ENCODE data around the gene HTR6. TPM values are rescaled to one million over a fixed set of nuclear protein-coding genes. Genes with fewer than 3 reads are reported as not detected.

HTR6 gene
- total RNA-seq, 1 donor from 2014 or later: 0.11 TPM

GRCh38 chr1:19647643-19648042 lies 17.0 kb upstream of the HTR6 start:
- no peak for TF ChIP-seq EZH2 (IDR thresholded peaks at IDR 0.05; ENCODE audit: insufficient read depth, low read length)
- TF ChIP-seq CTCF (IDR thresholded peaks at IDR 0.05; ENCODE audit: insufficient read depth, low read depth, low read length): no peak
- H3K27ac Mint-ChIP-seq (ENCODE audit: unreplicated experiment): no peak overlapping the region
- Histone ChIP-seq H4K20me1 (ENCODE audit: insufficient read depth, low read length) (peaks cover 66% of the 10 kb centered on the region), H2AFZ (ENCODE audit: low read depth, low read length) (no peak overlapping the region), H3K36me3 (ENCODE audit: insufficient read depth, low read length) (no peaks in the 10 kb centered on the region), H3K4me1 (ENCODE audit: insufficient read depth, low read length) (peaks cover 38% of the 10 kb centered on the region), H3K27ac (ENCODE audit: low read depth, low read length) (no peak overlapping the region), H3K9me3 (ENCODE audit: insufficient read depth, low read depth, low read length) (no peaks in the 10 kb centered on the region), H3K4me2 (ENCODE audit: low read length) (no peak overlapping the region), H3K4me3 (ENCODE audit: insufficient read depth, low read depth, low read length) (no peak overlapping the region), H3K79me2 (ENCODE audit: insufficient read depth, low read length) (peaks cover 65% of the 10 kb centered on the region), H3K9ac (ENCODE audit: low read length) (no peak overlapping the region), H3K27me3 (ENCODE audit: insufficient read depth, low read length) (no peaks in the 10 kb centered on the region)
- peaks cover 2% of the 10 kb centered on the region for H3K36me3 Mint-ChIP-seq (ENCODE audit: low read depth, unreplicated experiment)
- no peak overlapping the region for H3K4me3 Mint-ChIP-seq (ENCODE audit: unreplicated experiment)
- no peaks in the 10 kb centered on the region for H3K9me3 Mint-ChIP-seq (ENCODE audit: unreplicated experiment)
- FAIRE-seq (no peak), DNase-seq (ENCODE audit: low read depth) (no peak)
- H3K27me3 Mint-ChIP-seq (ENCODE audit: low read depth, unreplicated experiment): peaks cover 3% of the 10 kb centered on the region
- H3K4me1 Mint-ChIP-seq (ENCODE audit: low read depth, unreplicated experiment): peaks cover 5% of the 10 kb centered on the region

GRCh38 chr1:19648239-19648638 lies 16.4 kb upstream of the HTR6 start:
- peaks cover 35% of the 10 kb centered on the region for H3K4me1 ChIP-seq (ENCODE audit: insufficient read depth, low read length)
- no peak overlapping the region for H3K27ac ChIP-seq (ENCODE audit: low read depth, low read length)
- Mint-ChIP-seq H3K4me1 (ENCODE audit: low read depth, unreplicated experiment) (peaks cover 5% of the 10 kb centered on the region), H3K9me3 (ENCODE audit: unreplicated experiment) (no peaks in the 10 kb centered on the region), H3K4me3 (ENCODE audit: unreplicated experiment) (no peak overlapping the region), H3K36me3 (ENCODE audit: low read depth, unreplicated experiment) (peaks cover 2% of the 10 kb centered on the region), H3K27me3 (ENCODE audit: low read depth, unreplicated experiment) (no peaks in the 10 kb centered on the region), H3K27ac (ENCODE audit: unreplicated experiment) (no peak overlapping the region)
- TF ChIP-seq CTCF (IDR thresholded peaks at IDR 0.05; ENCODE audit: insufficient read depth, low read depth, low read length): no peak
- no peak for TF ChIP-seq EZH2 (IDR thresholded peaks at IDR 0.05; ENCODE audit: insufficient read depth, low read length)
- H3K79me2 ChIP-seq (ENCODE audit: insufficient read depth, low read length): peaks cover 66% of the 10 kb centered on the region
- FAIRE-seq: no peak
- DNase-seq (ENCODE audit: low read depth): no peak
- no peak overlapping the region for H3K4me2 ChIP-seq (ENCODE audit: low read length)
- no peak overlapping the region for H3K9ac ChIP-seq (ENCODE audit: low read length)
- no peaks in the 10 kb centered on the region for H3K27me3 ChIP-seq (ENCODE audit: insufficient read depth, low read length)
- no peak overlapping the region for H3K4me3 ChIP-seq (ENCODE audit: insufficient read depth, low read depth, low read length)
- no peak overlapping the region for H2AFZ ChIP-seq (ENCODE audit: low read depth, low read length)
- H3K36me3 ChIP-seq (ENCODE audit: insufficient read depth, low read length): no peaks in the 10 kb centered on the region
- peaks cover 68% of the 10 kb centered on the region for H4K20me1 ChIP-seq (ENCODE audit: insufficient read depth, low read length)
- no peaks in the 10 kb centered on the region for H3K9me3 ChIP-seq (ENCODE audit: insufficient read depth, low read depth, low read length)

GRCh38 chr1:19648689-19649088 lies 16.0 kb upstream of the HTR6 start:
- H3K36me3 Mint-ChIP-seq (ENCODE audit: low read depth, unreplicated experiment): peaks cover 2% of the 10 kb centered on the region
- H3K9ac ChIP-seq (ENCODE audit: low read length): no peak overlapping the region
- H3K4me3 ChIP-seq (ENCODE audit: insufficient read depth, low read depth, low read length): no peak overlapping the region
- peaks cover 5% of the 10 kb centered on the region for H3K4me1 Mint-ChIP-seq (ENCODE audit: low read depth, unreplicated experiment)
- H3K36me3 ChIP-seq (ENCODE audit: insufficient read depth, low read length): no peaks in the 10 kb centered on the region
- no peaks in the 10 kb centered on the region for H3K27me3 Mint-ChIP-seq (ENCODE audit: low read depth, unreplicated experiment)
- H3K9me3 Mint-ChIP-seq (ENCODE audit: unreplicated experiment): no peaks in the 10 kb centered on the region
- H3K4me1 ChIP-seq (ENCODE audit: insufficient read depth, low read length): peaks cover 31% of the 10 kb centered on the region
- TF ChIP-seq CTCF (IDR thresholded peaks at IDR 0.05; ENCODE audit: insufficient read depth, low read depth, low read length) (no peak), EZH2 (IDR thresholded peaks at IDR 0.05; ENCODE audit: insufficient read depth, low read length) (no peak)
- no peak overlapping the region for H2AFZ ChIP-seq (ENCODE audit: low read depth, low read length)
- peaks cover 71% of the 10 kb centered on the region for H3K79me2 ChIP-seq (ENCODE audit: insufficient read depth, low read length)
- H3K4me2 ChIP-seq (ENCODE audit: low read length): no peak overlapping the region
- H3K27ac ChIP-seq (ENCODE audit: low read depth, low read length): no peak overlapping the region
- H4K20me1 ChIP-seq (ENCODE audit: insufficient read depth, low read length): peaks cover 72% of the 10 kb centered on the region
- H3K27me3 ChIP-seq (ENCODE audit: insufficient read depth, low read length): no peaks in the 10 kb centered on the region
- no peak overlapping the region for H3K27ac Mint-ChIP-seq (ENCODE audit: unreplicated experiment)
- FAIRE-seq (no peak), DNase-seq (ENCODE audit: low read depth) (no peak)
- H3K4me3 Mint-ChIP-seq (ENCODE audit: unreplicated experiment): no peak overlapping the region
- no peaks in the 10 kb centered on the region for H3K9me3 ChIP-seq (ENCODE audit: insufficient read depth, low read depth, low read length)

Data from astrocyte (in vitro differentiated cells and primary cell).